ENCODE results near the gene OPN3.
A peak's percentile ranks its signal among the peaks of the same experiment; 100 is the strongest.

Gene OPN3

DNA sequence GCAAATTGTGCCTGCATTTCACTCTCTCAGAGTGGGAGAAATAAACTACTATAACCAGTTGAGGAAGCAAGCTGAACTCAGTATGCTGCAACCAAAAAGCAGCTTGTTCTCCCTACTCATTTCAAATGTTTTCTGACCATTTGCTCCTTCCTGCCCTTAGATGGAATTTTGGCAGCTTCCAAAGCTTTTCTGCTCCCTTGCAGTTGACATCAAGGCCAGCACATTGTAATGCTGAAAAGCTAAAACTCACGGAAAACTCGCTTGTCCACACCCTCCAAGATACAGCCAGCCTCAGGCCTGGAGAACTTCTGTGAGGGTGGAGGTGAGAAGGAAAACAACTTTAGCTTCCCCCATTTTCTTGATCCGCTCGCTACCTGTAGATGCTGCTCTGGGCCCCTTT lies 5.0 kb upstream of the OPN3 start:
- no peak for DNase-seq

- no peak for DNase-seq
Measured at GRCh38 chr1:241644259-241644658, 4.1 kb upstream of the OPN3 start.

DNA sequence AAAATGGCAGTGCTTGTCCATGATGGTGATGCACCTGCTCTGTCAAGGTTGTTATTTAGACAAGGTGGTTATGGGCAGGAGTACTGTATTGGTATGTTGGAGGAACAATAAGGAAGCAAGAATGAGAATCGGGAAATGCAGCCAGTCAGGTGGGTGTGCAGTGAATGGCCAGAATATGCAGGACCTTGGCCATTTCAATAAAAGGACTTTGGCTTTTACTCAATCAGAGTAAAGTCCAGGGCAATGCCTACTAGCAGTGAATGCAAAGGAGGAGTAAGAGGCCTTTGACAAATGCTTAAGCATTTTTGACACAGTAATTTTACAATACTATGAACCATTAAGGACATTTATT lies 2.4 kb upstream of the OPN3 start:
- no peak for DNase-seq

- no peak for DNase-seq
Measured at GRCh38 chr1:241641773-241642592, 1.8 kb upstream of the OPN3 start.

DNA sequence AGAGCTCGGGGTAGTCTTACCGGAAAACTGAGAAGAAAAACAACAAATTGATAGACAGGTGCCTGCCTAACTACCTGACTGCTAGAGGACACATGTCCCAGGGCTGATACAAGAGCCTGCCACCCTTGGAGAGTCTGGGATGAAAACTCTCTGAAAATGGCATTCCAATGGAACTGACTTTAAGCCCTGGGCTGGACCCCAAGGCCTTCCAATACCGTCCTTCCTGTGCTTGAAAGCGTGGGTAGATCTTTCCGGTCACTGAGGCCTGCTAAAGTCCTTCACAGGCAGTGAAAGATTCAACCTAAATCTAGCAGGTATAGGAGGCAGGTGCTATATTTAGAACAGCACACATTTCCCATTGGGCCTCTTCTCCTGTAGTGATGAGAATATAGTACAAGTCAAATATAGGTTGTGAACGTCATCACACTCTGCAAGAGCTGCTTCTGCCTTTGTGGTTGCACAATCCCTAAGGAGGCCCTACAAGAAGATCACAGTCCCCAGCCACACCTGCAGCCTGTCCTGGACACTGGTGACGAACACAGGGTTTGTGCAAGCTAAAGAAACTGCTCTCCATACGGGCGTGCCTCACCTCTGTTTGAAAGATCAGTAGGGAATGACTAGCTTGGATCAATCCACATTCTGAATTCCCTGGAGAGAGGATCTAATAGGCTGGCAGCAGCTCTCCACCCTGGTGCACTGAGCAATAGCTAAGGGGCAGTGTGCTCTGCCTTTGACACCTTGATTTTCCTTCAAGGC lies 876 bp upstream of the OPN3 start:
- DNase-seq, result peak; percentile 62

- DNase-seq, result no peak
Measured at GRCh38 chr1:241639623-241640148, 483 bp downstream of the OPN3 start.

- no peak for DNase-seq
Measured at GRCh38 chr1:241638909-241639622, 1.1 kb downstream of the OPN3 start.

DNA sequence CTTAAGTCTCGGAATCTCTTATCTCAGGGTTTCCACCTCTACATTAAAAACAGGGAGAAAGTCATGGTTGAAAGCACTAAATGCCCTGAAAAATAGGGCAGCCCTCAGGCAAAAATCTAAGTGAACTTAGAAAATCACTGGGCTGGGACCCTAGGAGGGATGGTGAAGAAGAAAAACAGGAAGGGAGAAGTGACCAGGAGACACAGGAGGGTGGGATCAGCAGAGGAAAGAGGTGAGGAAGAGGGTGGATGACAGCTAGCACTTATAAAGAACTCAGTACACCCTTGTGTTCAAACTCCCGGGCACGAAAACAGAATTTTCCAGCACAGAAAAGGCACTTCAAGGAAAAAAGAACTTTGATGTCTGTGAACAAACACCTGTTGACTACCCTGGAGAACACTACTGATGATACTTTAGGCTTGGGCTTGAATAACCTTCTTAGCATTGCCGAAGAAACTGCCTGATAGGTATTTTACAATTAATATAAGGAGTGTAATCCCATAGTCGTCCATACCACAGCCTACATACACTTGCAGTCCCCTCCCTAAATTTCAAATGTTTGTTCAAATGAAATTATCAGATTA lies 2.0 kb downstream of the OPN3 start:
- DNase-seq, result no peak

- no peak for DNase-seq
Measured at GRCh38 chr1:241637604-241638003, 2.6 kb downstream of the OPN3 start.

DNA sequence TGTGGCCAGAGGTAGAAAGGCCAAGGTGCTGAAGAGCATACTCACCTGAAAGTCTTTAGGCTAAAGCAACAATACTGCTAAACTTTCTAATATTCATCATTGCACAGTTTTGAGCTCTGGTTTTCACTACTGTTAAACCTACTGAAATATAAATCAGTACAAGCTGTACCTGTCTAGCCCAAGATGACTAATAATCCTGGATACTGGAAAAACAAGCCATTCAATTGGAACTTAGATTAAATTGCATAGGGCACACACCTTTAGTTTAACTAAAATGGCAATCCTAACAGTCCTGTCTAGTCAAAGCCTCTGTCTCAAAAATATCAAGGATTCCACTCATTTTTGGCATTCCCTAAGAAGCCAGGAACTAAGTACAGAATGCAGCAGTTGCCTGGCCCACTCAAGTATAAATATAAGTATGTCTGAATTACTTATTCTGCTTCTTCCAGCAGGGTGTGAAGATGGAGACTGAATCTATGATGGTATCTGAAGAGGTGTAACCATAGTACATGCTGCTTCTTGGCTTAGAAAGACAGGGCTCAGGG lies 3.1 kb downstream of the OPN3 start:
- DNase-seq, result no peak

DNA sequence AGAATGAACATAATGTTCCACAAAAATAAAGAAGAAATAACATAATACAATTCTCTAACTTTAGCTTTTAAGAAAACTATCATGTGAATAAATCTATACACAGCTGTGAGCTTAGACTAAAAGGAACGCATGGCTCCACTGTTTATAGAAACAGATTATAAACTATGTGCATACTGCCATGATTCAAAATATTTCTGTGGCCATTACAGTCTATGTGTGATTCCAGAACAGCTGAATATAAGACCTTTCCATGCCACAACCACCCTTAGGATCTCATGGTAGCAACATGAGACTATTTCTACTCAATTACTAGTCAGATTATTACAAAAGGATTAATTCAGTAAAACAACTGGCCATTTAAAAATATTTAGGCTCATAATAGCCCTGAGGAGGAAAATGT lies 3.9 kb downstream of the OPN3 start:
- no peak for DNase-seq

- no peak for DNase-seq
Measured at GRCh38 chr1:241635556-241636152, 4.5 kb downstream of the OPN3 start.

- DNase-seq, result no peak
Measured at GRCh38 chr1:241632987-241633386, 7.2 kb downstream of the OPN3 start.

GRCh38 chr1:241631674-241632073 lies 8.5 kb downstream of the OPN3 start:
- DNase-seq, result no peak

DNA sequence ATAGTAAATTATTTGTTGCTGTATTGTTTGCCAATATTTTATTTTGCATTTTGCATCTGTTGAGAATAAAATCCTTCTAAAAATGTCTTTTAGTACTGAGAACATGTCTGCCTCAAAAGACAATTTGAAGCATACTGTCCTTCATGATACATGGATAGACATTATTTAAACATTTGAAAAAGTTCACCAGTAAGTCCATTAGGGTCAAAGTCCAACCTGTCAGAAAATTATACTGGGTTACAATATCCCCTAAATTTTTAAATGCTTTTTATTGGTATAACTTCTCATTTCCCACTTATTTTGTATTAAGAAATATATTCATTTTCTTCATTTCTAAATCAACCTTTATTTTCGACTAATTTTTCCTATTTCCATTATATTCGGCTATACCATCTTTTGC lies 9.3 kb downstream of the OPN3 start:
- DNase-seq, result no peak

DNA sequence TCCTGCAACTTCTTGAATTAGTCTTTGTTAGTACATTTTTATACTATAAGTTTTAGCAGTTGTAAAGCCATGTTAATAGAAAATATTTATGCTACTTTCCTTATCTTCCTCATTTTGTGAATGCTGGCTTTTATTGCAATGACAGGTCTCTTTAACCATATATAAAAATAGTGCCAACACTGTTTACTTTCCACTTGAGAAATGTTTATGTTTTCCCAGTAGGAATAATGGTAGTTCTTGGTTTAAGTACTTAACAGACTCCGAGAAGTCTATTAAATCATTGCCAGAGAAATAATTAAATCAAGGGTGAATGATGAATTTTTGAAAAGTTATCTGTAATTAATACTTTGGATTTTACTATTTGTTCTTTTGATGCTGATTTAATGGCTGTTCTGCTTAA lies 9.7 kb downstream of the OPN3 start:
- no peak for DNase-seq

- no peak for DNase-seq
Measured at GRCh38 chr1:241630005-241630404, 10.2 kb downstream of the OPN3 start.

- DNase-seq, result peak; percentile 66
Measured at GRCh38 chr1:241627453-241628259, 12.5 kb downstream of the OPN3 start.

GRCh38 chr1:241624935-241625334 lies 15.2 kb downstream of the OPN3 start:
- DNase-seq, result no peak

GRCh38 chr1:241622669-241623068 lies 17.5 kb downstream of the OPN3 start:
- DNase-seq, result no peak

GRCh38 chr1:241617426-241617825 lies 22.7 kb downstream of the OPN3 start:
- DNase-seq, result no peak

Measured in activated effector memory CD4-positive, alpha-beta T cell treated with anti-CD3 and anti-CD28 coated beads, Interleukin-2, amount 50 U/mL, for 16 hours (primary cell).